HEK293 (cell line): ENCODE results near the gene PGPEP1.

Source experiments
- CTCF ChIA-PET: fragments of 350-600 bp; formaldehyde crosslinking; extraction: SDS; loops from one replicate; lab custom pipeline; 2021; ENCODE audit warnings: antibody characterized with exemption; lab: Yijun Ruan, JAX
- POLR2A ChIA-PET: fragments of 300-600 bp; formaldehyde crosslinking; extraction: SDS; loops from one replicate; lab custom pipeline; 2020; ENCODE audit warnings: antibody characterized with exemption, inconsistent platforms; lab: Yijun Ruan, JAX
- H3K27ac ChIP-seq: fragments of 200-500 bp; sonication (Bioruptor generic); 2 replicates; pipeline ENCODE4 v1.5.1; 2014; ENCODE audit warnings: low read depth, low read length, control low read depth, inconsistent platforms; ENCODE audit errors: extremely low read depth
- H3K36me3 ChIP-seq, 2 experiments: fragments of 200-500 bp in 1 of 2; sonication (Bioruptor generic) in 1 of 2; 1 replicate in 1 of 2; 2 replicates in 1 of 2; pipeline ENCODE4 v1.5.1; 2014 to 2017; ENCODE audit warnings: inconsistent platforms in 2 of 2, low read length in 2 of 2; ENCODE audit not compliant: control insufficient read depth in 2 of 2, insufficient read depth in 1 of 2
- H3K4me1 ChIP-seq: fragments of 200-500 bp; sonication (Bioruptor generic); 2 replicates; pipeline ENCODE4 v1.5.1; 2014; ENCODE audit warnings: mild to moderate bottlenecking, low read length, inconsistent platforms; ENCODE audit not compliant: control insufficient read depth, insufficient read depth
- H3K4me3 ChIP-seq: 2 replicates; pipeline ENCODE4 v1.5.1; 2011; ENCODE audit warnings: low read depth, mild to moderate bottlenecking, control low read depth, low read length, moderate library complexity
- H3K9me3 ChIP-seq: fragments of 200-500 bp; sonication (Bioruptor generic); 2 replicates; pipeline ENCODE4 v1.5.1; 2014; ENCODE audit warnings: low read depth, low read length, inconsistent platforms; ENCODE audit not compliant: control insufficient read depth, insufficient read depth
- EGR2 ChIP-seq: fragments of 450-650 bp; formaldehyde crosslinking; IDR thresholded peaks from 2 replicates; pipeline ENCODE4 v1.5.1; 2016; ENCODE audit warnings: low read depth, missing biosample characterization, missing genetic modification characterization
- IKZF3 ChIP-seq: fragments of 450-650 bp; IDR thresholded peaks from 2 replicates; pipeline ENCODE4 v1.5.0; 2018; ENCODE audit warnings: missing biosample characterization, mild to moderate bottlenecking, missing genetic modification characterization, moderate library complexity
- KLF16 ChIP-seq: fragments of 450-650 bp; formaldehyde crosslinking; IDR thresholded peaks from 2 replicates; pipeline ENCODE4 v1.5.1; 2017; ENCODE audit warnings: missing biosample characterization, missing genetic modification characterization
- PATZ1 ChIP-seq: fragments of 450-650 bp; formaldehyde crosslinking; IDR thresholded peaks from 2 replicates; pipeline ENCODE4 v1.5.1; 2016; ENCODE audit warnings: missing biosample characterization, missing genetic modification characterization
- ZFP69B ChIP-seq: fragments of 450-650 bp; formaldehyde crosslinking; IDR thresholded peaks from 2 replicates; pipeline ENCODE4 v1.5.1; 2016; ENCODE audit warnings: missing biosample characterization, missing genetic modification characterization
- ZNF121 ChIP-seq: fragments of 450-650 bp; formaldehyde crosslinking; IDR thresholded peaks from 2 replicates; pipeline ENCODE4 v1.5.1; 2016; ENCODE audit warnings: missing biosample characterization, missing genetic modification characterization
- ZNF138 ChIP-seq: fragments of 450-650 bp; formaldehyde crosslinking; IDR thresholded peaks from 2 replicates; pipeline ENCODE4 v1.5.1; 2016; ENCODE audit warnings: missing biosample characterization, missing genetic modification characterization, borderline replicate concordance
- ZNF140 ChIP-seq: fragments of 450-650 bp; formaldehyde crosslinking; IDR thresholded peaks from 2 replicates; pipeline ENCODE4 v1.5.1; 2016; ENCODE audit warnings: missing biosample characterization, missing genetic modification characterization
- ZNF292 ChIP-seq: fragments of 450-650 bp; formaldehyde crosslinking; IDR thresholded peaks from 2 replicates; pipeline ENCODE4 v1.5.1; 2016; ENCODE audit warnings: low read depth, missing biosample characterization, missing genetic modification characterization, borderline replicate concordance
- ZNF560 ChIP-seq: fragments of 450-650 bp; formaldehyde crosslinking; IDR thresholded peaks from 2 replicates; pipeline ENCODE4 v1.5.1; 2017; ENCODE audit warnings: missing biosample characterization, missing genetic modification characterization, borderline replicate concordance
- ZNF600 ChIP-seq: fragments of 450-650 bp; formaldehyde crosslinking; IDR thresholded peaks from 2 replicates; pipeline ENCODE4 v1.5.1; 2016; ENCODE audit warnings: missing biosample characterization, missing genetic modification characterization
- ZNF654 ChIP-seq: fragments of 450-650 bp; formaldehyde crosslinking; IDR thresholded peaks from 2 replicates; pipeline ENCODE4 v1.5.1; 2016; ENCODE audit warnings: low read depth, missing biosample characterization, missing genetic modification characterization
- ZNF843 ChIP-seq: fragments of 450-650 bp; formaldehyde crosslinking; IDR thresholded peaks from 2 replicates; pipeline ENCODE4 v1.5.1; 2016; ENCODE audit warnings: missing biosample characterization, missing genetic modification characterization
- TF ChIP-seq, protein P1 (sequence below): fragments of 450-650 bp; formaldehyde crosslinking; IDR thresholded peaks from 2 replicates; pipeline ENCODE4 v1.5.1; 2017; ENCODE audit warnings: missing biosample characterization, missing genetic modification characterization

The PGPEP1 gene

DNA sequence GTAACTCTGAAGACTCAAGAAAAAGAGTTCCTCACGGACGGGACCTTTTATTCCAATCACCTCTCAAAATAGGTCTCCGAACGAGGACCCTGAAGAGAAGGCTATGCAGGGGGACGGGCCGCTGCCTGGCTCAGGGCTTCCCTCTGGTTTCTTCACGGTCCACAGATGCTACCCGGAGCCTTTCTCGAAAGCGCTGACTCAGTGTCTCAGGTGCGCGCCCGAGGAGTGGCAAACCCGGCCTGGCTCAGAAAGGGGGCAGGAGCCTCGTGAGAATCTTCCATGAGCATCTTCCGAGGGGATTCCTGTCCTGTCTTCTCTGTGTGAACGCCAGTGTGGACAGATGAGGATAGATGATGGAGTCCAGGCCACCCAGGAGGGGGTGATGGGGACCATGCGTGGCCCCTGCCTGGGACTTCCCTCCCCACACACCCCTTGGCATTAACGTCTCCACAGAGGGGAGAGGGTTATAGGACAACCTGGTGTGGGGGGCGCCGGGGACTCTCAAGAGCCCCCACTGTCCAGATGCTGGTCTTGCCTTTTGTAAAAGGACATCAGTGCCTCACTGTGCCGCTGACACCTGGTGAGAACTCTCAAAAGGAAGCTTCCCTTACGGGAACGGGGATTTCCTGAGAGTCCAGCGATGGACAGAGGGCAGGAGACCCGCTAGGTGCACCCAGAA is 34.0 kb upstream of the PGPEP1 start:
- H3K9me3 ChIP-seq, result no peaks in the 10 kb centered on the region
- H3K4me3 ChIP-seq, result no peak overlapping the region
- no peak overlapping the region for H3K27ac ChIP-seq
- ChIA-PET POLR2A (interaction anchor here (0.9 kb wide), 2 partner anchors 13 to 25 kb away, joined by 3 to 7 read pairs; partner anchors contain the start of gene JUND), CTCF (interaction anchor here (0.7 to 1.1 kb wide), 2 partner anchors 104 to 123 kb away, joined by 3 to 4 read pairs; no protein-coding TSS in a partner anchor)
- peaks cover 3 to 53% of the 10 kb centered on the region in 2 experiments; a peak in 1 of 3 replicates for H3K36me3 ChIP-seq
- TF ChIP-seq ZNF843, result no peak
- TF ChIP-seq, protein P1, sequence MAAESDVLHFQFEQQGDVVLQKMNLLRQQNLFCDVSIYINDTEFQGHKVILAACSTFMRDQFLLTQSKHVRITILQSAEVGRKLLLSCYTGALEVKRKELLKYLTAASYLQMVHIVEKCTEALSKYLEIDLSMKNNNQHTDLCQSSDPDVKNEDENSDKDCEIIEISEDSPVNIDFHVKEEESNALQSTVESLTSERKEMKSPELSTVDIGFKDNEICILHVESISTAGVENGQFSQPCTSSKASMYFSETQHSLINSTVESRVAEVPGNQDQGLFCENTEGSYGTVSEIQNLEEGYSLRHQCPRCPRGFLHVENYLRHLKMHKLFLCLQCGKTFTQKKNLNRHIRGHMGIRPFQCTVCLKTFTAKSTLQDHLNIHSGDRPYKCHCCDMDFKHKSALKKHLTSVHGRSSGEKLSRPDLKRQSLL (tag by site-specific recombination), result 0 out of 2 replicates have a peak, but pooled peaks have one; percentile 20
- no peak for TF ChIP-seq IKZF3 (tag by site-specific recombination)
- TF ChIP-seq ZNF292, result no peak
- TF ChIP-seq EGR2 (tag by site-specific recombination), result no peak
- TF ChIP-seq KLF16 (tag by site-specific recombination), result no peak
- TF ChIP-seq ZNF138 (tag by site-specific recombination), result no peak
- 0 out of 2 replicates have a peak, but pooled peaks have one; percentile 18 for TF ChIP-seq PATZ1 (tag by site-specific recombination)
- TF ChIP-seq ZNF140 (tag by site-specific recombination), result no peak
- H3K4me1 ChIP-seq, result peaks cover 5% of the 10 kb centered on the region; the same call in 1 of the 2 replicates

DNA sequence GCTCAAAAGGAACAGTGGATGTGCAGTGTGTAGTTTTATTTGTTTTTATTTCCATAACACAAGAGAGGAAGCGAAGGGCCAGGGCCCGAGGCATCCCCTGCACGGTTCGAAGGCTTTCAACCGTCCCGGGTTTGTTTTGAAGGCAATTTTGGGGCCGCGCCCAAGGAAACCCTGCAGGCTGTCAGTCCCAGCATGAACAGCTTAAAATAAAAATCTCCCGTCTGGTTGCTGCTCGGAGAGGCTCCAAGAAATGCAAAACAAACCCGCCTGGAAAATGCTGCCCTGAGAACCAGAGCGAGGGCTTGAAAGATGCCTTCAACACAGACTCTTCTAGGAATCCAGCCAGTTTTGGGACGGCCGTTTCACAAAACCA is 33.5 kb upstream of the PGPEP1 start:
- H3K4me1 ChIP-seq, result peaks cover 5% of the 10 kb centered on the region; the same call in 1 of the 2 replicates
- peaks cover 3 to 59% of the 10 kb centered on the region in 2 experiments; a peak in 1 of 3 replicates for H3K36me3 ChIP-seq
- H3K27ac ChIP-seq, result no peak overlapping the region
- no peaks in the 10 kb centered on the region for H3K9me3 ChIP-seq
- ChIA-PET CTCF (interaction anchor here (0.6 to 1.1 kb wide), 4 partner anchors 21 to 122 kb away, joined by 3 to 4 read pairs (median 3); no protein-coding TSS in a partner anchor), POLR2A (interaction anchor here (0.9 kb wide), 2 partner anchors 14 to 25 kb away, joined by 3 to 7 read pairs; partner anchors contain the start of gene JUND)
- no peak overlapping the region for H3K4me3 ChIP-seq
- no peak for TF ChIP-seq ZFP69B (tag by site-specific recombination)
- no peak for TF ChIP-seq ZNF654
- TF ChIP-seq ZNF121 (tag by site-specific recombination), result no peak
- TF ChIP-seq IKZF3 (tag by site-specific recombination), result no peak
- no peak for TF ChIP-seq KLF16 (tag by site-specific recombination)

- TF ChIP-seq ZNF140 (tag by site-specific recombination) (peak; percentile 98), ZNF600 (no peak), ZNF560 (tag by site-specific recombination) (no peak)
- POLR2A ChIA-PET, result interaction anchor here (0.9 kb wide), 2 partner anchors 14 to 26 kb away, joined by 3 to 7 read pairs; partner anchors contain the start of gene JUND
Measured at GRCh38 chr19:18307271-18307681, 33.1 kb upstream of the PGPEP1 start.

More at GRCh38 chr19:18307271-18307681, 33.1 kb upstream of the PGPEP1 start:
- Histone ChIP-seq H3K4me3 (no peak overlapping the region), H3K36me3 (peaks cover 3 to 63% of the 10 kb centered on the region in 2 experiments; a peak in 1 of 3 replicates), H3K4me1 (peaks cover 5% of the 10 kb centered on the region; the same call in 1 of the 2 replicates), H3K27ac (no peak overlapping the region), H3K9me3 (no peaks in the 10 kb centered on the region)
- CTCF ChIA-PET, result interaction anchor here (0.6 to 1.1 kb wide), 3 partner anchors 20 to 122 kb away, joined by 3 read pairs; no protein-coding TSS in a partner anchor
